Common myeloid progenitor, CD34-positive (primary cell): Measurements from ENCODE around the gene TBCD.

ENCODE experiments used
- CTCF ChIA-PET: fragments of 350-600 bp; sonication (Branson Sonifier 250); formaldehyde crosslinking; loops from one replicate; lab custom pipeline; 2021; ENCODE audit warnings: antibody characterized with exemption; lab: Charles Lee
- POLR2A ChIA-PET: fragments of 350-600 bp; sonication (Branson Sonifier 250); formaldehyde crosslinking; loops from one replicate; lab custom pipeline; 2021; ENCODE audit warnings: antibody characterized with exemption; lab: Charles Lee
- DNase-seq, 3 donors: peaks; one replicate each; pipeline versions ENCODE4 v3.0.0 to v3.0.0-alpha.2; 2013
- H3K27ac ChIP-seq, 2 experiments: 1 replicate in 1 of 2; 2 replicates in 1 of 2; pipeline ENCODE4 v1.7.0; 2013; ENCODE audit warnings: inconsistent platforms in 2 of 2, low read length in 2 of 2, mild to moderate bottlenecking in 2 of 2, low read depth in 1 of 2, moderate library complexity in 1 of 2; ENCODE audit not compliant: severe bottlenecking in 2 of 2, insufficient read depth in 1 of 2, poor library complexity in 1 of 2
- H3K27me3 ChIP-seq, 5 experiments: replicated peaks in 2 of 5; 1 replicate in 3 of 5; 2 replicates in 2 of 5; pipeline versions ENCODE4 v1.6.1 to v1.7.0; 2013; ENCODE audit warnings: low read length in 4 of 5, mild to moderate bottlenecking in 2 of 5, moderate library complexity in 2 of 5, inconsistent platforms in 1 of 5; ENCODE audit not compliant: insufficient read depth in 5 of 5, control insufficient read depth in 4 of 5
- H3K36me3 ChIP-seq, 4 experiments: 1 replicate in 2 of 4; 2 replicates in 2 of 4; pipeline versions ENCODE4 v1.6.1 to v1.7.0; 2013; ENCODE audit warnings: low read length in 3 of 4, control low read depth in 1 of 4, mild to moderate bottlenecking in 1 of 4; ENCODE audit not compliant: control insufficient read depth in 4 of 4, insufficient read depth in 4 of 4
- H3K4me1 ChIP-seq, 4 experiments: 1 replicate in 3 of 4; 2 replicates in 1 of 4; pipeline versions ENCODE4 v1.6.1 to v1.7.1; 2013; ENCODE audit warnings: low read length in 3 of 4, mild to moderate bottlenecking in 3 of 4, control low read depth in 1 of 4, inconsistent platforms in 1 of 4, moderate library complexity in 1 of 4; ENCODE audit not compliant: control insufficient read depth in 4 of 4, insufficient read depth in 4 of 4; ENCODE audit errors: control extremely low read depth in 1 of 4
- H3K4me3 ChIP-seq, 7 experiments: 1 replicate in 4 of 7; 2 replicates in 3 of 7; pipeline versions ENCODE4 v1.5.1 to v1.7.0; 2013; ENCODE audit warnings: mild to moderate bottlenecking in 7 of 7, low read length in 6 of 7, moderate library complexity in 6 of 7, inconsistent platforms in 2 of 7, low read depth in 2 of 7, control low read depth in 1 of 7; ENCODE audit not compliant: insufficient read depth in 4 of 7, control insufficient read depth in 1 of 7; ENCODE audit errors: extremely low read depth in 1 of 7
- H3K9me3 ChIP-seq, 5 experiments: 1 replicate in 4 of 5; 2 replicates in 1 of 5; pipeline versions ENCODE4 v1.6.1 to v1.7.1; 2013; ENCODE audit warnings: low read length in 4 of 5, mild to moderate bottlenecking in 2 of 5, inconsistent platforms in 1 of 5, low read depth in 1 of 5, moderate library complexity in 1 of 5; ENCODE audit not compliant: control insufficient read depth in 4 of 5, insufficient read depth in 2 of 5; ENCODE audit errors: control extremely low read depth in 1 of 5
- WGBS: methylation state at CpG from one replicate; pipeline ENCODE4 v1.1.5; 2013; ENCODE audit not compliant: insufficient coverage; 5-methylcytosine and 5-hydroxymethylcytosine counted together

The TBCD gene

DNA sequence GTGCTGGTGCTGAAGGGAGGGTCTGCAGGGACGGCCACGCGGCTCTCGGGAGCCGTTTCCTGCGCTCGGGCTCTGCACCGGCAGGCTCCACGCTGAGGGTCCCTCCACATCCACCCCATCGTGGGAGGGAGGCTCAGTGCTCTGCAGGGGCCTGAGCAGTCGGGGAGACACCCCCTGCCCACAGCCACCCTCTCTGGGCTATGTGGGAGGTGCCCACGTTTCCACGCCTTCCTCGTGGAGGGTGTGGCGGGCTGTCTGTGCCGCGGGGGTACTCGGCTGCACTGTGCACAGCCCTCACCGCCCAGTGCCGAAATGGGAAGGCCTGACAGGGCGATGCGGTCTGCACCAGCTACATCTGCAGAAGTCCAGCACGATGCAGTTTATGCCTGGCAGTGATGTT is 113.4 kb downstream of the TBCD start:
- POLR2A ChIA-PET, result interaction anchor here (1.2 kb wide), 1 partner anchor 16 kb away, joined by 3 read pairs; no protein-coding TSS in a partner anchor
- no peak overlapping the region for H3K4me3 ChIP-seq
- DNase-seq, result no peak
- CTCF ChIA-PET, result interaction anchor here (1.6 kb wide), 1 partner anchor 20 kb away, joined by 4 read pairs; no protein-coding TSS in a partner anchor
- H3K27me3 ChIP-seq, result no peaks in the 10 kb centered on the region
- H3K9me3 ChIP-seq, result no peaks in the 10 kb centered on the region
- H3K4me1 ChIP-seq, result peaks cover 0 to 35% (median 32%) of the 10 kb centered on the region in 4 experiments
- peaks cover 0 to 9% (median 2%) of the 10 kb centered on the region in 4 experiments for H3K36me3 ChIP-seq
- no peak overlapping the region for H3K27ac ChIP-seq
- 97% methylated on average over 19 of the region's 23 CpGs for WGBS

DNA sequence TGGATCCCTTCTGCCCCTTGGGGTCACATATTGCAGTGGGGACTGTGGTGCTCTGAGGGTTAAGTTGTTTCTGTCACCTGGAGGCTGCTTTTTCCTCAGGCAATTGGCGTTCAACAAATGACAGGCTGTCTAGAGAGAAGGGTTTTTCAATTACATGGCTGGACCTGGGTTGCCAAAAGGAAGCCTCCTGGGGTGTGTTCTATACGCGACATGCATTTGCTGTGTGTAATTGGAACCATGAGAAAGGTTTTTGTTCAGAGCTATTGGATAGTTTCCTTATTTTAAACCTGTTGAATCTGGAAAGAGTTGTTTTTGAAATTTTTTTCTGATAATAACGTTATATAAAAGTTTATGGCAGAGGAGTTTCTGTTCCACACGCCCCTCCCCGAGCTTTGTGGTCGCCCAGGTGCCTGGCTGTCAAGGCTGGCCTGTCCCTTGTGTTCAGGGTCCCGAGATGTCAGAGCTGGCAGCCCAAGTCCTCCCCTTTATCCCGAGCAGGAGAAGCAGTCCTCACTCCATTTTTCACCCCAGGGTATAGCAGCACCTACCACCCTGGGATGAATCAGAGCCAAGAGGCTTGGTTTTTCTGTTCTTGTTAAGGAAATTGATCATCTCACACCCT is 114.0 kb downstream of the TBCD start:
- CTCF ChIA-PET, result interaction anchor here (1.0 to 1.6 kb wide), 2 partner anchors 9 to 19 kb away, joined by 3 to 4 read pairs; no protein-coding TSS in a partner anchor
- H3K4me1 ChIP-seq, result peaks cover 0 to 31% (median 26%) of the 10 kb centered on the region in 4 experiments
- no peaks in the 10 kb centered on the region for H3K9me3 ChIP-seq
- peaks cover 0 to 15% (median 5%) of the 10 kb centered on the region in 4 experiments for H3K36me3 ChIP-seq
- POLR2A ChIA-PET, result no interaction called here
- H3K4me3 ChIP-seq, result no peak overlapping the region
- no peak for DNase-seq
- H3K27me3 ChIP-seq, result no peaks in the 10 kb centered on the region
- 93% methylated on average over 8 of the region's 9 CpGs for WGBS
- no peak overlapping the region for H3K27ac ChIP-seq

DNA sequence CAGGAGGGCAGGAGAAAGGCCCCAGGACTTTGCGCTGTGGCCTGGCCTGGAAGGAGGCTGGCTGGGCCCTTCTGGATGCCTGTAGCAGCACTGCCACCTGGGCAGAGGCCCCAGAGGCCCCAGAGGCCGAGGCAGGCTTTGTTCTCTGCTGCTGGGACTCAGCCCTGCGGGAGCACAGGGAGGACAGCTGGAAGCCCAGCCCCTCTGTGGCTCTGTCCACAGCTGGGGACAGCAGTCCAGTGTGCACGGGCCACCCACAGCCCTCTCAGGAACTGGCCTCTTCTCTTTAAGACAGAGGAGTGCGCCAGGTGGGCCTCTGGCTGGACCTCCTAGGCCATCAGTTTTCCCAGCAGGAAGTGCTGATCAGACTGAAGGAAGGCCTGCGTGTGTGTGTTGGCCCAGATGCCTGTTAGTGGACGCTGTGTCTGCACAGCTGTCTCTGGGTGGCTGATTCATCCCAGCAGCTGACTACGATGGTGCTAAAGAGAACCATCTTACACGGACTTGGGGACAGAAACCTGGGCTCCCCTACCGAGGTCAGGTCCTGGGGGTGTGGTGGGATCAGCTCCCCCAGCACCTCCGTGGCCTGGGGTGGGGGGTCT is 114.8 kb downstream of the TBCD start:
- ChIA-PET CTCF (interaction anchor here (1.0 to 1.6 kb wide), 3 partner anchors 9 to 86 kb away, joined by 3 to 5 read pairs (median 4); no protein-coding TSS in a partner anchor), POLR2A (interaction anchor here (0.6 kb wide), 1 partner anchor 205 kb away, joined by 3 read pairs; no protein-coding TSS in a partner anchor)
- H3K9me3 ChIP-seq, result no peaks in the 10 kb centered on the region
- peaks cover 0 to 31% (median 23%) of the 10 kb centered on the region in 4 experiments for H3K4me1 ChIP-seq
- H3K36me3 ChIP-seq, result peaks cover 0 to 23% (median 9%) of the 10 kb centered on the region in 4 experiments
- H3K27me3 ChIP-seq, result no peaks in the 10 kb centered on the region
- no peak overlapping the region for H3K27ac ChIP-seq
- no peak for DNase-seq
- no peak overlapping the region for H3K4me3 ChIP-seq
- WGBS, result 96% methylated on average over 11 of the region's 11 CpGs

DNA sequence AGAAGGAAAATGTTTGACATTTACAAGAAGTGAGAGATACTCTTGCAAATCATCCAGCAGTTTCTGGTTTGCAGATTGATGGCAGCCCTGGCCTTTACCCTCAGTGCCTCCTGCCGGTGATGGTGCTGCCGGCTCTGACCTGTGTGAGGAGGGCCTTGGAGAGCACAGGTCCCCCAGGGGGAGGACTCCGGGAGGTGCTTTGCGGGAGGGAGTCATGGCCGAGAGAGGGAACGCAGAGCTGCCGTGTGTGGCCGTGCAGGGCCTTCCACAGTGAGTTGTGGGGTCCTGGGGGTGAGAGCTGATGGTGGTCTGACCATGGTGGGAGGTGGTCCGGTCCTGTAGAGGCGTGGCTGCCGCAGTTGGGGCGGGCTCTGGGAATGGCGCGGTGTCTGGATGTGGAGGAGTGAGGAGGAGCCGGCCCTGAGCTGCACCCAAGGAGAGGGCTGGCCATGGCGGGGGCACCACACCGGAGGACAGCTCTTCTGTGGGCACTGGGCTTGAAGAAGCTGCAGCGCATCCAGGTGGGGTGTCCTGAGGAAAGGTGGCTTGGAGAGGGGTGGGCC is 116.0 kb downstream of the TBCD start:
- H3K4me1 ChIP-seq, result peaks cover 0 to 35% (median 23%) of the 10 kb centered on the region in 4 experiments

GRCh38 chr17:82868715-82869131 is 116.9 kb downstream of the TBCD start:
- Histone ChIP-seq H3K27ac (no peak overlapping the region), H3K4me3 (no peak overlapping the region), H3K4me1 (peaks cover 0 to 27% (median 15%) of the 10 kb centered on the region in 4 experiments), H3K36me3 (peaks cover 0 to 28% (median 16%) of the 10 kb centered on the region in 4 experiments), H3K9me3 (no peaks in the 10 kb centered on the region), H3K27me3 (no peaks in the 10 kb centered on the region)
- POLR2A ChIA-PET, result interaction anchor here (0.7 kb wide), 1 partner anchor 80 kb away, joined by 3 read pairs; no protein-coding TSS in a partner anchor
- CTCF ChIA-PET, result interaction anchor here (1.3 kb wide), 1 partner anchor 16 kb away, joined by 3 read pairs; no protein-coding TSS in a partner anchor
- no peak for DNase-seq
- WGBS, result 95% methylated on average over 20 of the region's 21 CpGs

More for the DNA sequence above, 116.0 kb downstream of the TBCD start:
- Histone ChIP-seq H3K36me3 (peaks cover 0 to 32% (median 14%) of the 10 kb centered on the region in 4 experiments), H3K9me3 (no peaks in the 10 kb centered on the region), H3K27me3 (no peaks in the 10 kb centered on the region), H3K4me3 (no peak overlapping the region), H3K27ac (no peak overlapping the region)
- 96% methylated on average over 9 of the region's 18 CpGs for WGBS
- no peak for DNase-seq
- ChIA-PET POLR2A (no interaction called here), CTCF (interaction anchor here (1.3 to 1.6 kb wide), 2 partner anchors 17 to 87 kb away, joined by 3 to 5 read pairs; no protein-coding TSS in a partner anchor)

- ChIA-PET CTCF (interaction anchor here (1.3 to 1.5 kb wide), 2 partner anchors 16 to 33 kb away, joined by 3 read pairs; no protein-coding TSS in a partner anchor), POLR2A (interaction anchor here (0.7 kb wide), 1 partner anchor 81 kb away, joined by 3 read pairs; no protein-coding TSS in a partner anchor)
- Histone ChIP-seq H3K27me3 (no peaks in the 10 kb centered on the region), H3K36me3 (peaks cover 0 to 33% (median 16%) of the 10 kb centered on the region in 4 experiments), H3K4me3 (no peak overlapping the region), H3K9me3 (no peaks in the 10 kb centered on the region), H3K27ac (no peak overlapping the region), H3K4me1 (peaks cover 0 to 19% (median 7%) of the 10 kb centered on the region in 4 experiments)
- DNase-seq, result no peak
- WGBS, result 92% methylated on average over 8 of the region's 11 CpGs
Measured at GRCh38 chr17:82869536-82869935, 117.7 kb downstream of the TBCD start.
